ENCODE results near the gene COG2.

DNA sequence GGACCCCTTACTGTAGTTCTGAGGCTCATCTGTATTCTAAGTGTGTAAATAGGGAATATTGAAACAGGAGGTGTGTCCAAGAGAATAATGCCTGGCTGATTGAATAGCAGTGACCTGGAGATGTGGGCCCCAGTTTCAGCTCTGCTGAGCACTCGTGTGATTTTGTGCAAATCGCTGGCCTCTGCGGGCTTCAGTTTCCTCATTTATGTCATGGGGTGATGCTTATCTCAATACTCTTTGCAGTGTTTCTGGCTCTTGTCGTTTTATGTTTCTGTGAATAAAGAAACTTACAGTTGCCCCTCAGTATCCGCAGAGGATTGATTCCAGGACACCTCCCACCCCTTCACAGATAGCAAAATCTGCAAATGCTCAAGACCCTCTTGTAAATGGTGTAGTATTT is 5.0 kb downstream of the COG2 start:
- TF ChIP-seq, protein P1, sequence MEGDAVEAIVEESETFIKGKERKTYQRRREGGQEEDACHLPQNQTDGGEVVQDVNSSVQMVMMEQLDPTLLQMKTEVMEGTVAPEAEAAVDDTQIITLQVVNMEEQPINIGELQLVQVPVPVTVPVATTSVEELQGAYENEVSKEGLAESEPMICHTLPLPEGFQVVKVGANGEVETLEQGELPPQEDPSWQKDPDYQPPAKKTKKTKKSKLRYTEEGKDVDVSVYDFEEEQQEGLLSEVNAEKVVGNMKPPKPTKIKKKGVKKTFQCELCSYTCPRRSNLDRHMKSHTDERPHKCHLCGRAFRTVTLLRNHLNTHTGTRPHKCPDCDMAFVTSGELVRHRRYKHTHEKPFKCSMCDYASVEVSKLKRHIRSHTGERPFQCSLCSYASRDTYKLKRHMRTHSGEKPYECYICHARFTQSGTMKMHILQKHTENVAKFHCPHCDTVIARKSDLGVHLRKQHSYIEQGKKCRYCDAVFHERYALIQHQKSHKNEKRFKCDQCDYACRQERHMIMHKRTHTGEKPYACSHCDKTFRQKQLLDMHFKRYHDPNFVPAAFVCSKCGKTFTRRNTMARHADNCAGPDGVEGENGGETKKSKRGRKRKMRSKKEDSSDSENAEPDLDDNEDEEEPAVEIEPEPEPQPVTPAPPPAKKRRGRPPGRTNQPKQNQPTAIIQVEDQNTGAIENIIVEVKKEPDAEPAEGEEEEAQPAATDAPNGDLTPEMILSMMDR (IDR thresholded peaks at IDR 0.05 in 8 of 11, conservative IDR thresholded peaks at IDR 0.05 in 3 of 11), result no peak
- TF ChIP-seq POLR2A (IDR thresholded peaks at IDR 0.05), result no peak

All from spleen (tissue), 7 donors.